B cell (primary cell): ENCODE results near the gene S100A14. TPM values are rescaled to one million over a fixed set of nuclear protein-coding genes. Genes with fewer than 3 reads are reported as not detected.

Experiments used
- ATAC-seq: fragments of 200-7000 bp; cut with Tn5 transposase; one replicate; pipeline ENCODE4 v1.10.0; 2021; ENCODE audit warnings: low read depth, mild to moderate bottlenecking, moderate number of reproducible peaks, moderate library complexity
- CTCF ChIA-PET: fragments of 350-600 bp; sonication (Branson Sonifier 250); formaldehyde crosslinking; loops from one replicate; lab custom pipeline; 2021; ENCODE audit warnings: antibody characterized with exemption, inconsistent platforms; lab: Charles Lee
- POLR2A ChIA-PET: fragments of 350-600 bp; sonication (Branson Sonifier 250); formaldehyde crosslinking; loops from one replicate; lab custom pipeline; 2021; ENCODE audit warnings: antibody characterized with exemption; lab: Charles Lee
- DNase-seq: peaks from one replicate; pipeline ENCODE4 v3.0.0; 2013
- H2AFZ ChIP-seq: 2 replicates; pipeline ENCODE4 v1.6.1; 2012; ENCODE audit warnings: mild to moderate bottlenecking, low read depth, low read length; ENCODE audit not compliant: insufficient read depth, poor library complexity, severe bottlenecking
- H3K27ac ChIP-seq, 2 donors: 1 replicate in 1 of 2; 2 replicates in 1 of 2; pipeline ENCODE4 v1.5.1; 2012 to 2013; ENCODE audit warnings: low read length in 2 of 2, mild to moderate bottlenecking in 2 of 2, moderate library complexity in 1 of 2
- H3K27me3 ChIP-seq, 4 experiments: fragments of 200-600 bp in 1 of 4; sonication (generic) in 1 of 4; replicated peaks in 1 of 4; 1 replicate in 2 of 4; 2 replicates in 2 of 4; pipeline versions ENCODE4 v1.6.1 to v1.7.0; 2013 to 2016; ENCODE audit warnings: low read length in 3 of 4, mild to moderate bottlenecking in 2 of 4, mixed read lengths in 1 of 4, moderate library complexity in 1 of 4; ENCODE audit not compliant: insufficient read depth in 4 of 4, control insufficient read depth in 3 of 4; ENCODE audit errors: control extremely low read depth in 1 of 4
- H3K36me3 ChIP-seq, 2 experiments: replicated peaks in 1 of 2; 1 replicate in 1 of 2; 2 replicates in 1 of 2; pipeline versions ENCODE4 v1.6.1 to v1.7.1; 2013; ENCODE audit warnings: low read length in 1 of 2; ENCODE audit not compliant: insufficient read depth in 2 of 2, control insufficient read depth in 1 of 2; ENCODE audit errors: control extremely low read depth in 1 of 2, extremely low read depth in 1 of 2
- H3K4me1 ChIP-seq, 2 donors: fragments of 200-600 bp in 1 of 2; sonication (generic) in 1 of 2; 1 replicate in 1 of 2; 2 replicates in 1 of 2; pipeline versions ENCODE4 v1.5.1 to v1.6.1; 2013 to 2017; ENCODE audit warnings: low read length in 2 of 2; ENCODE audit not compliant: control insufficient read depth in 2 of 2, insufficient read depth in 2 of 2
- H3K4me2 ChIP-seq: replicated peaks from 2 replicates; pipeline ENCODE3; 2012; ENCODE audit warnings: mild to moderate bottlenecking, low read depth, low read length; ENCODE audit not compliant: poor library complexity, severe bottlenecking
- H3K4me3 ChIP-seq, 5 experiments: fragments of 200-600 bp in 1 of 5; sonication (generic) in 1 of 5; 1 replicate in 3 of 5; 2 replicates in 2 of 5; pipeline versions ENCODE4 v1.5.1 to v1.7.0; 2011 to 2016; ENCODE audit warnings: low read length in 4 of 5, mild to moderate bottlenecking in 4 of 5, low read depth in 2 of 5, control low read depth in 1 of 5, moderate library complexity in 1 of 5; ENCODE audit not compliant: insufficient read depth in 1 of 5; ENCODE audit errors: control extremely low read depth in 1 of 5, extremely low read depth in 1 of 5
- H3K79me2 ChIP-seq: fragments of 200-600 bp; sonication (generic); one replicate; pipeline ENCODE4 v1.6.0; 2016; ENCODE audit warnings: low read length; ENCODE audit not compliant: control insufficient read depth, insufficient read depth
- H3K9ac ChIP-seq: fragments of 200-600 bp; sonication (generic); 2 replicates; pipeline ENCODE4 v1.6.1; 2017; ENCODE audit warnings: mild to moderate bottlenecking, low read length, moderate library complexity
- H3K9me3 ChIP-seq, 3 donors: one replicate each; pipeline versions ENCODE4 v1.6.1 to v1.7.1; 2013; ENCODE audit warnings: low read length in 2 of 3; ENCODE audit not compliant: control insufficient read depth in 2 of 3, insufficient read depth in 1 of 3; ENCODE audit errors: control extremely low read depth in 1 of 3
- H4K20me1 ChIP-seq: 2 replicates; pipeline ENCODE4 v1.6.0; 2012; ENCODE audit warnings: mild to moderate bottlenecking, low read length; ENCODE audit not compliant: insufficient read depth, control insufficient read depth, poor library complexity, severe bottlenecking
- H3K27ac Mint-ChIP-seq: one replicate; pipeline ENCODE4 v1.8.0; 2021; ENCODE audit warnings: mixed read lengths
- H3K27me3 Mint-ChIP-seq: one replicate; pipeline ENCODE4 v1.8.0; 2021; ENCODE audit warnings: mixed read lengths
- H3K4me1 Mint-ChIP-seq: one replicate; pipeline ENCODE4 v1.8.0; 2021; ENCODE audit warnings: mixed read lengths
- H3K4me3 Mint-ChIP-seq: one replicate; pipeline ENCODE4 v1.8.0; 2021; ENCODE audit warnings: mixed read lengths
- H3K9me3 Mint-ChIP-seq: one replicate; pipeline ENCODE4 v1.8.0; 2022; ENCODE audit warnings: mixed read lengths; ENCODE audit not compliant: insufficient read depth
- CTCF ChIP-seq: fragments of 200-600 bp; IDR thresholded peaks from one replicate; pipeline ENCODE4 v1.8.0; 2022; ENCODE audit warnings: antibody characterized with exemption, mild to moderate bottlenecking
- EZH2 ChIP-seq: IDR thresholded peaks from 2 replicates; pipeline ENCODE4 v1.6.1; 2012; ENCODE audit warnings: borderline replicate concordance, low read depth, mild to moderate bottlenecking, moderate library complexity, low read length; ENCODE audit not compliant: insufficient read depth, poor library complexity, severe bottlenecking
- WGBS: methylation state at CpG from one replicate; pipeline ENCODE4 v1.1.5; 2013; ENCODE audit warnings: missing lambda C conversion rate; ENCODE audit not compliant: insufficient coverage; 5-methylcytosine and 5-hydroxymethylcytosine counted together
- intact Hi-C: fragments of 100-400 bp; cut with micrococcal nuclease; formaldehyde crosslinking; loops from one replicate; pipeline ENCODE4 v1.10.0; 2022
- polyA plus RNA-seq: library from polyadenylated mRNA; depleted of rRNA; stranded (reverse); fragments of >200 nt; gene quantifications from 2 replicates; pipeline ENCODE4 v1.2.3, GENCODE V29; 2012
- total RNA-seq, 2 donors: library from RNA; stranded (reverse); fragments of 120-200 nt in 1 of 2; gene quantifications; 1 replicate in 1 of 2; 2 replicates in 1 of 2; pipeline versions ENCODE4 v1.2.3 to v1.2.4, GENCODE V29; 2013 to 2022

Gene S100A14
- total and polyA plus RNA-seq, 2 donors (not counting 1 experiment from before 2014, with no cell fraction given): not detected

- Histone ChIP-seq H4K20me1 (no peaks in the 10 kb centered on the region), H3K36me3 (no peaks in the 10 kb centered on the region), H3K9ac (no peak overlapping the region), H3K4me2 (no peak overlapping the region), H3K27ac (no peak overlapping the region), H3K9me3 (no peaks in the 10 kb centered on the region), H3K79me2 (no peaks in the 10 kb centered on the region), H2AFZ (no peak overlapping the region), H3K27me3 (no peaks in the 10 kb centered on the region), H3K4me3 (no peak overlapping the region), H3K4me1 (peaks cover 10% of the 10 kb centered on the region in 2 donors)
- ChIA-PET CTCF (interaction anchor here (1.0 to 1.3 kb wide), 2 partner anchors 11 to 47 kb away, joined by 3 read pairs; no protein-coding TSS in a partner anchor), POLR2A (no interaction called here)
- Mint-ChIP-seq H3K9me3 (no peaks in the 10 kb centered on the region), H3K27me3 (no peaks in the 10 kb centered on the region), H3K27ac (no peak overlapping the region), H3K4me1 (no peaks in the 10 kb centered on the region), H3K4me3 (no peak overlapping the region)
- no CpG with 5 or more reads among the region's 2 CpGs for WGBS
- no peak for ATAC-seq
- intact Hi-C loops: no loop called here
- TF ChIP-seq EZH2 (no peak), CTCF (no peak)
- DNase-seq: no peak
Measured at GRCh38 chr1:153615406-153615805, 719 bp downstream of the S100A14 start.

GRCh38 chr1:153614906-153615305, 1.2 kb downstream of the S100A14 start:
- ChIA-PET CTCF (interaction anchor here (1.0 to 1.3 kb wide), 2 partner anchors 10 to 46 kb away, joined by 3 read pairs; no protein-coding TSS in a partner anchor), POLR2A (no interaction called here)
- Mint-ChIP-seq H3K4me1 (no peaks in the 10 kb centered on the region), H3K9me3 (no peaks in the 10 kb centered on the region), H3K27me3 (no peaks in the 10 kb centered on the region), H3K4me3 (no peak overlapping the region), H3K27ac (no peak overlapping the region)
- no peak for TF ChIP-seq EZH2
- TF ChIP-seq CTCF: no peak
- Histone ChIP-seq H3K27me3 (no peaks in the 10 kb centered on the region), H2AFZ (no peak overlapping the region), H3K4me2 (no peak overlapping the region), H4K20me1 (no peaks in the 10 kb centered on the region), H3K9me3 (no peaks in the 10 kb centered on the region), H3K36me3 (no peaks in the 10 kb centered on the region), H3K9ac (no peak overlapping the region), H3K4me3 (no peak overlapping the region), H3K27ac (no peak overlapping the region), H3K79me2 (no peaks in the 10 kb centered on the region), H3K4me1 (peaks cover 10% of the 10 kb centered on the region in 2 donors)
- DNase-seq (no peak), ATAC-seq (no peak)
- WGBS: 100% methylated on average over 3 of the region's 7 CpGs
- intact Hi-C loops: no loop called here
